Activated T-cell treated with anti-CD3 and anti-CD28 coated beads, Interleukin-2, amount 50 U/mL, for 48 hours (primary cell): ENCODE measurements around the gene EDC4.
A peak's percentile ranks its signal among the peaks of the same experiment; 100 is the strongest.
"Not testable (repeated sequence)": the region's sequence is repeated elsewhere in the genome, so short reads cannot be mapped to it uniquely, and the experiment has no call there.

Source experiments
- DNase-seq, 2 experiments: peaks; one replicate each; pipeline ENCODE4 v3.0.0-alpha.2; 2020

The EDC4 gene

DNA sequence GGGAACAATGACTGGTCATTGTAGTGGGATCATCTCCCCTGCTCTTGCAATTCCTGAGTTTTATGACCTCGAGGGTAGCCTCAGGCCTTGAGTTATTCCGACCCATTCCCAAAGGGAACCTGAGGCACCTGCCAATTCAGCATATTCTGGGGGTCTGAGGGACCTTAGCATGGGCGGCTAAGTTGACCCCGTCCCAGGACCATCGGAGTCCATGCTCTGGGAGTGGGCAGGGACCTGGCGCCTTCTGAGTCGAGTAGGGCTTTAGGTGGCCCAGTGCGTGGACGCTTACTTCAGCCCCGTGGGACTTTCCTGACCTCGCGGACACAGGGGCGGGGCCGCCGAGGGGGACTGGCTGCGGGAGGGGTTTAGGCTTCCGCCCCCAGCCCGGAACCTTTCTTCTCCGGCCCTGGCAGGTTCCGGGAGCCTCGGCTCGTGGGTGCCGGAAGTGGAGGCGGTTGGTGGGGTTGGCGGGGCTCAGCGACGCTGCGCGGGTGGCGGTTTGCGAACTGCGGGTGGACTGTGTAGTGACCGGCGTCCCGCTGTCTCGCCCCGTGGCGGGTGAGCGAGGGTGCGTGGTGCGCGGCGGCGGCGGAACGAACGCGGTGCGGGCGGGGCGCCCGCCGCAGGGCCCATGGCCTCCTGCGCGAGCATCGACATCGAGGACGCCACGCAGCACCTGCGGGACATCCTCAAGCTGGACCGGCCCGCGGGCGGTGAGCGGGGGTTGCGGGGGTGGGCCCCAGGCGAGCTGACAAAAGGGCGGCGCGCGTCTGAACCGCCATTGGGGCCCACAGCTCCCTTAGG lies at the start of gene EDC4:
EDC4 (plus strand) TSS at position 422 of the 804 bp plus-strand sequence; CDS start at position 632, 210 bp downstream.
- peak; percentile 96 for DNase-seq

DNA sequence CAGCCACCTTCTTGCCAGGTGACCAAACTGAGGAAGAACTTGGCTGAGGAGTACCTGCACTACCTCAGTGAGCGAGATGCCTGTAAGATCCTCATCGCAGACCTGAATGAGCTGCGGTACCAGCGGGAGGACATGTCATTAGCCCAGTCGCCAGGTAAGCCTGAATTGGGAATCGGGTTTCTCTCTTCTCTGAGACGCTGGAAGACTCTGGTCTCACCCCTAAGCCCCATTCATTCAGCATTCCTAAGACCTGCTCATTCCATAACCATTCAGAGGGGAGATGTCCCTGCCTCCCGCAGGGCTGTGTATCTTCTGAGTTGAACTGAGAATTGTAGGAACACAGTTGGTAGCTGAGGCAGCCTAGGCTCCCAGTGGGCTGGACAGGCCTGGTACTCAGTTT lies 47.7 kb upstream of the EDC4 start:
- DNase-seq = no peak

GRCh38 chr16:67825906-67826305 lies 46.9 kb upstream of the EDC4 start:
- no peak for DNase-seq

DNA sequence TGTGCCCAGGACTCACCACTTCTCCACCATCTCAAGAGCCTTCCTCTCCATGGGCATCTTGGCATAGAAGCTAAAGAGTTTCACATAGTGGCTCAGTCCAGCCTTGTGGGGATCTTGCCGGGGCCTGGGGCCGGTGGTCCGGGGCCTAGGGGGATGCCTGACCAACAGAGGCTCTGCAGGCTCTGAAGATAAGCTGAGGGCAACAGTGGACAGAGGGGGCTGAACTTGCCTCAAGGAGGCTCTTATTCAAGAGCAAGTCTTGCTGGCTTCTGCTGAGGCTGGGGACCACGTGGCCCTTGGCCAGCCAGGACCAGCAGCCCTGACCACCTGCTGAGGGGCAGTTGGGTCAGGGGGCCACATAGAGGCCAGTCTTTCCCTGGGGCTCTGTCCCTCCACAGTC lies 44.2 kb upstream of the EDC4 start:
- DNase-seq = no peak

GRCh38 chr16:67833030-67833414 lies 39.8 kb upstream of the EDC4 start:
- DNase-seq = no peak

GRCh38 chr16:67833415-67834241 lies 39.2 kb upstream of the EDC4 start:
- peak; percentile 97 for DNase-seq

DNA sequence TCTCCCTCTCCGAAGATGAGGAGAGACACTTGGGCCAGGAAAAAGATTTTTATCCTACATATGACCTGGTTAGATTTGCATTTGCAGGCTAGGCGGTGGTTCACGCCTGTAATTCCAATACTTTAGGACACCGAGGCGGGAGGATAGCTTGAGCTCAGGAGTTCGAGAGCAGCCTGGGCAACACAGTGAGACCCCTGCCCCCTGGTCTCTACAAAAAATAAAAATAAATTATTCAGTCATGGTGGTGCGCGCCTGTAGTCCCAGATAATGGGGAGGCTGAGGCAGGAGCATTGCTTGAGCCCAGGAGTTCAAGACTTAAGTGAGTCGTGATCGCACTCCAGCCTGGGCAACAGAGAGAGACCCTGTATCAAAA lies 38.6 kb upstream of the EDC4 start:
- no peak for DNase-seq

DNA sequence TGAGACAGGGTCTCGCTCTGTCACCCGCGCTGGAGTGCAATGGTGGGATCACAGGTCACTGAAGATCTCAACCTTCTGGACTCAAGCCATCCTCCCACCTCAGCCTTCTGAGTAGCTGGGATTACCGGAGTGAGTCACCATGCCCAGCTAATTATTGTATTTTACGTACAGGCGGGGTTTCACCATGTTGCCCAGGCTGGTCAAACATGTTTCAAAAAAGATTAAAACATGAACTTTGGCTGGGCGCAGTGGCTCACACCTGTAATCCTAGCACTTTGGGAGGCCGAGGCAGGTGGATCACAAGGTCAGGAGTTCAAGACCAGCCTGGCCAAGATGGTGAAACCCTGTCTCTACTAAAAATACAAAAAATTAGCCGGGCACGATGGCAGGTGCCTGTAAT lies 35.7 kb upstream of the EDC4 start:
- not testable (repeated sequence) for DNase-seq

- no peak for DNase-seq
Observed at GRCh38 chr16:67837811-67838210, 35.0 kb upstream of the EDC4 start.

DNA sequence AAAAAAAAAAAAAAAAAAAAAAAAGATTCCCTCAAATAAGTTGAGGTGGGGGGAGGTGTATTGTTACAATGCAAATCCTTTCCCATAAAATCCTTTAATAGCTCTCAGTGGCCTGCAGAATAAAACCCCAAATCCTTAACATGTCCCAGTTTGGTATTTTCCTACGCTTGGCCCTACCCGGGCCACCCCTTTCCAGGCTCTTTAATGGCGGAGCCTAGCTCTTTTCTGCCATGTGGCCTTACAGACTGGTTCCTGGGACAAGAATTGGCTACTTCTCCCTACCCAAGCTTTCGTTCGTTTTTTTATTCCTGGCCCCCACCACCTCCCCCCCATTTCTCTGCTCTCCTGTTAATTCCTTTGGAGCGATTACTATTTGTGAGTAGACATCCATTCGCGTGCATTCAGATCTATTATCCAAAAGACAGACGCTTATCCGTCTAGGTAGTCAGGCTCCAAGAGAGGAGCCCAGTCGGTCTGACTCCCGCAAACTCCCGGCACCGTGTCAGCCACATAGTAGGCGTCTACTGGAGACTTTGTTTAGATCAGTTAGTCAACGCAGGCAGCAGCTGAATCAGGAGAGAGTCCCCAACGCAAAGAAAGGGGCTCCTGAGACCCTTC lies 31.5 kb upstream of the EDC4 start:
- no peak for DNase-seq

- DNase-seq = peak; percentile 96 to 98
Observed at GRCh38 chr16:67841816-67842508, 30.9 kb upstream of the EDC4 start, which contains the start of gene THAP11. THAP11 (plus strand) TSS chr16:67842320; CDS start chr16:67842555, 235 bp downstream.

- peak; percentile 72 to 77 for DNase-seq
Observed at GRCh38 chr16:67842509-67843342, 30.1 kb upstream of the EDC4 start.

GRCh38 chr16:67843343-67843765 lies 29.5 kb upstream of the EDC4 start:
- DNase-seq = no peak

DNA sequence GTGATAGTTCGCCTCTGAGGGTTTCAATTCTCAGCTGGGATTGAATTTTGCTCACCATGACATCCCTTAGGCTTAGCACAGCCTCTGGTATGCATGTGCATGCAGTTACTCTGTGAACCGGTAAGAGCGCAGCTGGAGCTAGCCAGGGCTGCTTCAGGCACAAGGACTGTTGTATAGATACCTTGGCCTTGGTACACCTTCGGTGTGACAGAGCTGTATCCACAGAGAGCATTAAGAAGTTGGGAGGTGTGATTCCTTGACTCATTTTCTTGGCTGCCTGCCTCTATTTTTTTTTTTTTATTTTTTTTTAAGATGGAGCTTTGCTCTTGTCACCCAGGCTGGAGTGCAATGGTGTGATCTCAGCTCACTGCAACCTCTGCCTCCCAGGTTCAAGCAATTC lies 28.4 kb upstream of the EDC4 start:
- DNase-seq = peak in 1 of 2 experiments; percentile 23

DNA sequence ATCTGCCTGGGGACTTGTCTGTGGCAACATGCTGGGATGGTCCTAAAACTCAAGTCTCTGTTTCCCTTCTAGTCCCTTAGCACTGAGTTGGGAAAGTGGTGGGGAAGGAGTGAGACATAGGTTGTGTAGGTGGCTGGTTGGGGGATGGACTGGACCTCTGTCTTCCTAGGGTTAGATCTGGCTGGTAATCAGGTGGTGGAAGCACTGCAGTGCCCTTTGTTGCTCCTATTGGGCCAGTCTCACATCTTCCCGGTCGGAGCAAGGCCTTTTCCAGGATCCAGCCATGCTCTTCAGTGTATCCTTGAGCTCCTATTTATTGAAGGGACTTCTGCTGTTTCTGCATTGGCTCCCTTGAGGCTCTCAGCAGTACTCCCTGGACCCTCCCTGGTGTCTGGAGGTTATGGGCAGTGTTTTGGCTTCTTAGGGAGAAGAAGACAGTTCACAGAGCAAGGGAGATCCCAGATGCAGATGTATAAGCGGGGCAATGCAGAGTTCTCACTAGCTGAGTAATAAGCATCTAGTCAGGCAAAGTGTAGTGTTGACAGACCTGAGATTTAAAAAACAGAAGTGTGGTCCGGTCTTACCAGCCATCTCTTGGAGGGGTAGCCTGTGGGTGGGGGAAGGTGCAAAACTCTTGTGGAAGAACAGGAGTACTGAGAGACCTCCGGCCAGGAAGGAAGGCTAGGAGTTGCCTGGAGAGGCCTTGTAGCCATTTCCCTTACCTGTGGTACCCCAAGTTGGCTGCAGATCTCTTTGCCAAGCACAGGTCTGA lies 27.4 kb upstream of the EDC4 start:
- peak in 1 of 2 experiments; percentile 32 for DNase-seq

DNA sequence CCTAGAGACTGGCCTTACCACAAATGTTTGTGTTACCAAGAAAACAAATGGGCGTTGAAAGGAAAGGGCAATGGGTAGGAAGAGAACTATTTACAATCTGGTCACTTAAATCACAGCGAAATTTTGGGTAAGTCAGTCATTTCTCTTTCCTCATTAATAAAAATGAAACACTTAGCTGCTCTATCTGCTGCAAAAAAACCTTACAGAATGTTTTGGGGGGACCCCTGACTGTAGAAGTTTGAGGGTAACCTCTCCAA lies 26.9 kb upstream of the EDC4 start:
- DNase-seq = no peak

GRCh38 chr16:67846320-67847063 lies 26.4 kb upstream of the EDC4 start, which contains the start of gene NUTF2:
NUTF2 (plus strand) TSS chr16:67846933; CDS start chr16:67865131, 18,198 bp downstream.
- peak; percentile 98 for DNase-seq

- DNase-seq = peak in 1 of 2 experiments; percentile 48
Observed at GRCh38 chr16:67847064-67847861, 25.6 kb upstream of the EDC4 start, which contains the start of gene CENPT. CENPT (minus strand) TSS chr16:67847693; CDS start chr16:67833859, 13,834 bp downstream.

- DNase-seq = no peak
Observed at GRCh38 chr16:67848118-67848517, 24.7 kb upstream of the EDC4 start.
